Measurements from ENCODE around the gene INCA1. TPM values are rescaled to one million over a fixed set of nuclear protein-coding genes. Genes with fewer than 3 reads are reported as not detected.

Gene INCA1
- total RNA-seq, 1 donor from 2014 or later: 0.13 TPM

Other genes starting within 250 kb of the INCA1 start
- gene TM4SF5, start 225.6 kb downstream of the INCA1 start, total RNA-seq: not detected in 2 replicates
- 0.32 and 0.40 TPM in 2 replicates for gene VMO1, start 211.2 kb downstream of the INCA1 start, total RNA-seq
- not detected in 2 replicates for gene GLTPD2, start 208.6 kb downstream of the INCA1 start, total RNA-seq
- gene PSMB6, start 201.4 kb downstream of the INCA1 start, total RNA-seq: 225 and 243 TPM in 2 replicates
- 25.6 and 32.3 TPM in 2 replicates for gene PLD2, start 190.4 kb downstream of the INCA1 start, total RNA-seq
- 26.2 and 30.8 TPM in 2 replicates for gene MINK1, start 164.2 kb downstream of the INCA1 start, total RNA-seq
- 0.71 and 0.92 TPM in 2 replicates for gene C17orf107, start 98.0 kb downstream of the INCA1 start, total RNA-seq
- gene CHRNE, start 94.4 kb downstream of the INCA1 start, total RNA-seq: 0.53 and 3.2 TPM in 2 replicates
- gene GP1BA, start 65.2 kb downstream of the INCA1 start, total RNA-seq: not detected in 2 replicates
- gene SLC25A11, start 57.5 kb downstream of the INCA1 start, total RNA-seq: 61.6 and 71.2 TPM in 2 replicates
- gene RNF167, start 57.3 kb downstream of the INCA1 start, total RNA-seq: 14.8 and 15.2 TPM in 2 replicates
- 518 and 651 TPM in 2 replicates for gene PFN1, start 49.0 kb downstream of the INCA1 start, total RNA-seq
- gene ENO3, start 46.4 kb downstream of the INCA1 start, total RNA-seq: 1.3 and 1.6 TPM in 2 replicates
- gene SPAG7, start 29.7 kb downstream of the INCA1 start, total RNA-seq: 58.8 and 65.3 TPM in 2 replicates
- 4.3 and 4.5 TPM in 2 replicates for gene CAMTA2, start 9.8 kb downstream of the INCA1 start, total RNA-seq
- gene KIF1C, start 428 bp upstream of the INCA1 start, total RNA-seq: 94.7 and 113 TPM in 2 replicates
- gene SLC52A1, start 37.9 kb upstream of the INCA1 start, total RNA-seq: 0.07 TPM in 2 replicates
- gene ZFP3, start 80.9 kb upstream of the INCA1 start, total RNA-seq: 1.1 and 1.9 TPM in 2 replicates
- 6.3 and 7.6 TPM in 2 replicates for gene ZNF232, start 114.4 kb upstream of the INCA1 start, total RNA-seq
- not detected in 2 replicates for gene USP6, start 118.5 kb upstream of the INCA1 start, total RNA-seq
- 2.0 and 4.9 TPM in 2 replicates for gene ZNF594, start 194.3 kb upstream of the INCA1 start, total RNA-seq
- not detected in 2 replicates for gene SCIMP, start 237.3 kb upstream of the INCA1 start, total RNA-seq